Measurements from ENCODE around the gene ACSF2.
A peak's percentile ranks its signal among the peaks of the same experiment; 100 is the strongest.

ACSF2 gene

GRCh38 chr17:50505591-50506130 lies 79.6 kb downstream of the ACSF2 start:
- TF ChIP-seq NFIC (IDR thresholded peaks at IDR 0.05) (no peak), ZBTB7A (IDR thresholded peaks at IDR 0.05; ENCODE audit: low read depth) (no peak), TEAD4 (IDR thresholded peaks at IDR 0.05) (no peak), RAD21 (IDR thresholded peaks at IDR 0.05; ENCODE audit: low read depth) (no peak), FOXM1 (IDR thresholded peaks at IDR 0.05; ENCODE audit: borderline replicate concordance, low read depth) (no peak), MAX (IDR thresholded peaks at IDR 0.05) (no peak), CREB1 (IDR thresholded peaks at IDR 0.05; ENCODE audit: low read depth) (no peak)

- TF ChIP-seq CREB1 (IDR thresholded peaks at IDR 0.05; ENCODE audit: low read depth) (no peak), FOXM1 (IDR thresholded peaks at IDR 0.05; ENCODE audit: borderline replicate concordance, low read depth) (no peak)
Measured at GRCh38 chr17:50506298-50506697, 80.3 kb downstream of the ACSF2 start.

- no peak for TF ChIP-seq MAX (IDR thresholded peaks at IDR 0.05)
- peak; percentile 57; the same call in 1 of the 2 replicates for TF ChIP-seq CREB1 (IDR thresholded peaks at IDR 0.05; ENCODE audit: low read depth)
Measured at GRCh38 chr17:50507871-50508572, 82.0 kb downstream of the ACSF2 start, which contains the start of gene MYCBPAP. TSS of gene MYCBPAP (plus strand) at chr17:50508439. CDS start at chr17:50508675, 236 bp downstream.

DNA sequence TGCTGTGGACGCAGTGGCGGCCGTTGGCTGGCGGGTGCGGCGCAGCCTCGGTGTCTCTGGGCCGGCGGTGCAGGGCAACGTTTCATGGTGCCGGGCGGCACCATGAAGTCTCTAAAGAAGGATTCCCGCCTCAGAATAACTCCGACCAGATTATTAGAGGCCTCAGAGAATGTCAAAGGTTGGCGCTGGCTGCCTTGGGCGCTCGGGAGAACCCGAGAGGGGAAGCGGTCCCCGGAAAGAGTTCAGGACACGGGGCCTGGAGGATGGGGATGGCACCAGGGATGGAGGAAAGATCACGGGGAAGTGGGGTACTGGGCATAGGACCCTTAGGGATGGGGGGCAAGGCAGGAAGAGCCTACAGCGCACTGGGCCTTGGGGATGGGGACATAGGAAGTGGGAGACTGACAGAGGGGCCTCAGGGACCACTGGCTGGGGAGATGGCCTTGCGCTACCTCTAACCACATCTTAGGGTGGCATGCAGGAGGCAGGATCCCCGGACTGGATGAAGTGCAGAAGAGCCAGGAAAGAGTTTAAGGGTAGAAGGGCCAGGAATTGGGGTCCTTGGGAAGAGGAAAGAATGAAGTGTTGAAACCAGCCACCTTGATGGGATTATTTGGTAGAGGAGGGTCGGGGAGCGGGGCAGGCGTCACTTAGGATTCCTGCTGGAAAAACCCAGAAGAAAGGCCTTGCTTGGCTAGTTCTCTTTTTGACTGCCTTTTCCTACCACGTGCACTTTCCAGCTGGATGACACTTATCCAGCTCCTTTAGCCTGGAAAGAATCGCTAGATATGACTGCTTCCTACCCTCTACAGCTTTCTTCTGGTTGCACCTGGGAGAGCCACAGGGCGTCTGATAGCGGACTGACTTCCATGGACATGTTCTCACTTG lies 82.8 kb downstream of the ACSF2 start:
- no peak for TF ChIP-seq RAD21 (IDR thresholded peaks at IDR 0.05; ENCODE audit: low read depth)
- TF ChIP-seq ZBTB7A (IDR thresholded peaks at IDR 0.05; ENCODE audit: low read depth) = no peak
- TF ChIP-seq FOXM1 (IDR thresholded peaks at IDR 0.05; ENCODE audit: borderline replicate concordance, low read depth) = no peak
- TF ChIP-seq REST (IDR thresholded peaks at IDR 0.05; ENCODE audit: low read depth) = no peak
- TF ChIP-seq EP300 (IDR thresholded peaks at IDR 0.05; ENCODE audit: borderline replicate concordance) = no peak
- no peak for TF ChIP-seq TEAD4 (IDR thresholded peaks at IDR 0.05)
- TF ChIP-seq EGR1 (IDR thresholded peaks at IDR 0.05) = no peak
- no peak for TF ChIP-seq MAX (IDR thresholded peaks at IDR 0.05)
- TF ChIP-seq CEBPB (IDR thresholded peaks at IDR 0.05) = no peak
- TF ChIP-seq CREB1 (IDR thresholded peaks at IDR 0.05; ENCODE audit: low read depth) = no peak; the same call in 1 of the 2 replicates
- no peak for TF ChIP-seq TAF1 (IDR thresholded peaks at IDR 0.05; ENCODE audit: low read depth)
- TF ChIP-seq, protein P1, sequence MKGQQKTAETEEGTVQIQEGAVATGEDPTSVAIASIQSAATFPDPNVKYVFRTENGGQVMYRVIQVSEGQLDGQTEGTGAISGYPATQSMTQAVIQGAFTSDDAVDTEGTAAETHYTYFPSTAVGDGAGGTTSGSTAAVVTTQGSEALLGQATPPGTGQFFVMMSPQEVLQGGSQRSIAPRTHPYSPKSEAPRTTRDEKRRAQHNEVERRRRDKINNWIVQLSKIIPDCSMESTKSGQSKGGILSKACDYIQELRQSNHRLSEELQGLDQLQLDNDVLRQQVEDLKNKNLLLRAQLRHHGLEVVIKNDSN (IDR thresholded peaks at IDR 0.05) = no peak
- no peak for TF ChIP-seq NFIC (IDR thresholded peaks at IDR 0.05)
- no peak for TF ChIP-seq TCF12 (IDR thresholded peaks at IDR 0.05; ENCODE audit: low read depth)
- no peak for TF ChIP-seq YY1 (IDR thresholded peaks at IDR 0.05; ENCODE audit: low read depth)

- TF ChIP-seq CREB1 (IDR thresholded peaks at IDR 0.05; ENCODE audit: low read depth) (no peak), EP300 (IDR thresholded peaks at IDR 0.05; ENCODE audit: borderline replicate concordance) (no peak), TEAD4 (IDR thresholded peaks at IDR 0.05) (no peak), FOXM1 (IDR thresholded peaks at IDR 0.05; ENCODE audit: borderline replicate concordance, low read depth) (no peak), EGR1 (IDR thresholded peaks at IDR 0.05) (no peak), MAX (IDR thresholded peaks at IDR 0.05) (no peak), CEBPB (IDR thresholded peaks at IDR 0.05) (no peak), REST (IDR thresholded peaks at IDR 0.05; ENCODE audit: low read depth) (no peak), YY1 (IDR thresholded peaks at IDR 0.05; ENCODE audit: low read depth) (no peak)
- TF ChIP-seq, protein P1 (IDR thresholded peaks at IDR 0.05) = no peak
Measured at GRCh38 chr17:50511058-50511457, 85.0 kb downstream of the ACSF2 start.
